Measurements from ENCODE around the gene VAMP8.
"Not testable (repeated sequence)": the region's sequence is repeated elsewhere in the genome, so short reads cannot be mapped to it uniquely, and the experiment has no call there.

Gene VAMP8

DNA sequence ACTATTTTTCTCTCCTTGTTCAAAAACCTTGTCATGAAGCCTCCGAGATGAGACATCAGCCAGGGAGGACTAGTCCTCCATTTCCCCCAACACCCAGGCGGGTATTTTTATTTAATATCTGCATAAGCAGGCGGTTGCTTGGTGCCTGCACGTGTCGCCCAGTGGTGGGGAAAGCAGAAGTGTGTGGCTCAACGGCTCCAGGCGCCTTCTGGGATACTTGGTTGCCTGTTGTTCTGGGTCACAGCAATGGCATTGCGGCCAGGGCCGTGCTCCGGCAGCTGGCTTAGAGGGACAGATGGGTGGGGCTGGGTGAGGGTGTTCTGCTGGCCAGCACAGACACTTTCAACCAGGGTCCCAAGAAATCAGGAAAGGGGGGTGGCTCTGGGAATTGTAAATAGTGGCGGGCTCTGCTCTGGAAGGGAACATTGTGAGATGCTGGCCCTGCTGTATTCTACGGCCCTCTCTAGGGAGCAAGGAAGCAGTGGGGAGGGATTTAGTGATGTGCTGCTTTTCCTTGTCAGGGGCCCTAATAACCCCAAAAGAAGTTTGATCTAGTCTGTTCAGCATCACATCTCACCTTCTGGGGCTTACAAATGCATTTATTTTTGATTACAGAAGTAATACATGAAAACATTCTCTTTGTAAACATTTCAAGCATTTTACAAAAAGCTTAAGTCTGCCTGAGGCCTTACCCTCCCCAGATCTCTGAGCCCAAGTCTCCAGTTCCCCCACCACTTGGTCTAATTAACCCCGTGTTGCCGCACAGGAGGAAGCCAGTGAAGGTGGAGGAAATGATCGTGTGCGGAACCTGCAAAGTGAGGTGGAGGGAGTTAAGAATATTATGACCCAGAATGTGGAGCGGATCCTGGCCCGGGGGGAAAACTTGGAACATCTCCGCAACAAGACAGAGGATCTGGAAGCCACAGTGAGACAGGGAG is 1.1 kb downstream of the VAMP8 start:
- in situ Hi-C loops (cut with MboI; ENCODE audit: low sequenced_read_pairs) = no loop called here

DNA sequence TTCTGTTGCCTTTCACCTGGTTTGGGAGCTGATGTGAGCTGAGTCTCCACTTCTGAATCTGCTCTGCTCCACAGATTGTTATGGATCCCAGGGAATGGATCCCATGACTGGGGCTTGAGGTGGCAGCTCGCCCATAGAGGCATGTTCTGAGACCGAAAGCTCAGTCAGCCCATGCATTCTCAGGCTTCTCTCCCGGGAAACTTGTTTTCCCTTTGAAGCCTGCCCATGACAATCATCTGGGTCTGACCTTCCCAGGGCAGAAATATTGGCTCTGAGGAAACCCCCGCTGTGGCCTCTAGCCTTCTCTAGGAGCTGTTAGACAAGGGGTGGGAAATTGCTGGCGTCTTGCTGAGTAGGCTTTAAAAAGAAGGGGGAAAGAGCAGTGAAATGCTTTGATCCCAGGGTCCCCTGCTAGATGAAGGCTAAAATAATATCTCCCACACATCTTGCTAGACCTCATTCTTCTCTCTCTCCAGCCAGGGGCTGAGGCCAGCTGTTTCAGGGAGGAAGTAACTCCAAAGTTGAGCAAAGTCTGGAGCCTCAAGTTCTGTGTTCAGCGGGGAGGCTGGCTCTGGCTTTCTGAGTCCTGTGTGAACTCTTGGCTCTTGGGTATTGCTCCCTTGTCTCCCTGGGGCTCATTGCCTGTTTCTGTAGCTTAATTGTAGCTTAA is 2.0 kb downstream of the VAMP8 start:
- in situ Hi-C loops (cut with MboI; ENCODE audit: low sequenced_read_pairs) = no loop called here

DNA sequence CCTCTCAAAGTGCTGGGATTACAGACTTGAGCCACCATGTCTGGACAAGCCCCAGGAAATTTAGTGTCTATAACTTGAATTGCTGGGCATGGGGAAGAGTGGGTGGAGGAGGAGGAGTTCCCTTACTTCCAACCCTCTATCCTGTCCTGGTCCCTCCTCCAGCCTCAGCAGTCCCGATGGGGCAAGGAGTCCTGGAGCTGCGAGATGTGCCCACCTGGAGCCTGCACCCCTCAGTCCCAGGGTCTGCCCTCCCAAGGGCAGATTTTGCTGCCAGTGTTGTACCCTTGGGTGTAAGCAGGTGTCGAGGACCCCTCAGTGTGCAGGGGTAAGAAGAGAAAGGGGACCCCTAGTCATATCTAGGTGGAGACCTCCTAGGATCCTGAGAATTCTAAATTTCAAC is 2.8 kb downstream of the VAMP8 start:
- in situ Hi-C loops (cut with MboI; ENCODE audit: low sequenced_read_pairs) = no loop called here

DNA sequence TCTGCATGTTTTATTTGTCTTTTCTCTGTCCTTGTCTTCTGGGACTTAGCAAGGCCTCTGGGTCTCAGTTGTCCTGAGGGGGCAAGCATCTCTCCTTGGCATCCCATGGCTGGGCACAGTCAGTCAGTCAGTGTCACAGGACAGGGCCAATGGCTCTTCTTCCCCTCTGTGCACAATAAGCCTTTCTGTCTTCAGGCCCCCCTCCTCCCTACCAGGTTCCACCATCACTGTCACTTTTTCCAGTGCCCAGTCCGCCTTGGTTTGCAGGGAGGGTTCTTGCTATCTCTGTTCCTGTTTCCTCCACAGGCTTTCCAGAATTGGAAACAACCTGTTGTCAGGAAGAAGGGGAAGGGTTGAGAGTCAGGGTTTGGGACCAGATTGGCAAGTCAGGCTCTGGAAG is 5.1 kb downstream of the VAMP8 start:
- in situ Hi-C loops (cut with MboI; ENCODE audit: low sequenced_read_pairs) = no loop called here

DNA sequence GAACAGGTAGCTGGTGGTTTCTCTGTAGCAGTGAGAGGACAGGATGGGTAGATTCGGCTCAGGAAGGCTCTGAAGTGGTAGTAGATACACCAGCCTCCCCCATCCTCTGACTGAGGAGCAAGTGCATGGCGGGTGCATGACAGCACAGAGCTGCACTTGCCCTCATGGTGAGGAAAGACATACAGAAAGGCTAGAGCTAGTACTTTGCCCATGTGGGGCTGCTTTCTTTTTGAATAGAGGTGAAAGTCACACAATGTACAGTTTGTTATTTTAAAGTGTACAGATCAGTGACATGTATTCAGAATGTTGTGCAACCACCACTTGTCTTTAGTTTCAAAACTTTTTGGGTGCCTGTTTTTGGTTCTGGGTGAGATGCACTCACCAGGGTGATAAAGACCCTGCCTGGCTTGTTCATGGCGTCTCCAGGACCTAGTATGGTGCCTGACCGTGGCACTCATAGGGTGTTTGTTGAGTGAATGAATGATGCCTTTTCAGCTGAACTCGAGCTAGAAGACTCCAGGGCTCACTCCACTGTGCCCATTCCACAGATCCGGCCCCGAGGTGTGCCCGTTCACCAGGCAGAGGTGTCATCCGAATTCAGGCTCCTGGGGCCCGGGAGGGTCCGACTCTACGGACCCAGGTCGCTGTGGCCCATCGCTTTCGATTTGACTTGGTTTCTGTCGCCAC is 6.4 kb downstream of the VAMP8 start:
- in situ Hi-C loops (cut with MboI; ENCODE audit: low sequenced_read_pairs) = no loop called here

DNA sequence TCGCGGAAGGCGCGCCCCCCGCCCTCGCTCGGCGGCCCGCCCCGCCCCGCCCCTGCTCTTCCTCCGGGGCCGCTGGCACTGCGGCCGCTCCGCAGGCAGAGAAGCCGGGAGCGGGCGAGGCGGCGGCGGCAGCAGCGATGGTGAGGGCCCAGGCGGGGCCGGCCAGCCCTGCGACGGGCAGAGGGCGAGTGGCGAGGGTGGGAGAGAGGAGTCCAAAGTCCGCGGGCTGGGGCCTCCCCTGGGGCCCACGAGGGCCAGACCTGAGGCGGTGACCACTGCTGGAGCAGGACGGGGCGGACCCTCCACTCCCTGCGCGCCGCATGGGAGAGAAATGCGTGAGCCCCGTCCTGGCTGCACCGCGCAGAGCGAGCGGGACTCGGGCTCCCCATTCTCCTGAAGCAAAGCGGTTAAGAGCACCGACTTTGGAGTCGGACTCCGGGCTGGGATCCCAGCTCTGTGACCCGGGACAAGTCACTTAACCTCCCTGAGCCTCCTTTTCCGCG is 7.0 kb downstream of the VAMP8 start, which contains the start of gene VAMP5:
Gene VAMP5, plus strand, starts transcription at position 78 of the 503 bp plus-strand sequence. Its CDS starts 60 bp downstream, at position 138.
- in situ Hi-C loops (cut with MboI; ENCODE audit: low sequenced_read_pairs) = no loop called here

DNA sequence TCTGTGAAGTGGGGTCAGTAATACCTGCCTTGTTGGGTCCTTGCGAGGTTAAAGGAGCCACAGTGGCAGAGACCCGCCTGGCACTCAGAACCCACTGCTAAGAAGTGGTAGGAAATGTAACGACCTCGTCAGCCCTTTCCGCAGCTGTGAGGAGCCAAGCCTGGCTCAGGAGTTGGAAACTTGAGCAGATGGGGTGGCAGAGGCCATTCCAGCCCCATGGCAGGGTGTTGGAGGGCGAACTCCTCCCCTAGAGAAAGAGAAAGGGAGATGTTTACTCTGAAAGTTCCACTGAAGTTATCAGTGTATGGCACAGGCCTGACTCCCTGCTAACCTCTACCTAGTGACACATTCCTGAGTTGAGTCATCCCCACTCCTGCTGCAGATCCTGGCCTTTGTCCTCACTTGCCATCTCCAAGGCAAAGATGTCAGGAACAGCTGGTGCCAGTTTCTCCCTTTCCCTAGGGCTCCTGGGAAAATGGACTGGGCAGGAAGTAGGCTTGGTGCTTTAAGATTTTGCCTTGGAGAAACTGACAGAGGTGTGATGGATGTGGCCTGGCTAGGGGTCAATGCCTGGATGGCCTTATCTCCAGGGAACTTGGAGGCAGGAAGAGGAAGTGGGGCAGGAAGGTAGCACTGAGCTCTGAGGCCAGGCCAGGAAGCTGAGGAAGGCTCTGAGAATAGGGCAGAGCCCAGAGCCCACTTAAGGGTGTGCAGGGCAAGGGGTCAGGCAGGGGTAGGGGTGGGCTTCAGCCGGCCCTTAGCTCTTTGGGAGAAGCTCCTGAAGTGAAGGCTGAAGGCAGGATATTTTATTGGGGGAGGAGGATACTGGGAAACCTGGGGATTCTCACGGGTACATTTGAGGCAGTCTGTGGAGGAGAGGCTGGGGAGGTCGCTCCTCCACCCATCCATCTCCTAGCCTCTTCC is 7.7 kb downstream of the VAMP8 start:
- in situ Hi-C loops (cut with MboI; ENCODE audit: low sequenced_read_pairs) = no loop called here

DNA sequence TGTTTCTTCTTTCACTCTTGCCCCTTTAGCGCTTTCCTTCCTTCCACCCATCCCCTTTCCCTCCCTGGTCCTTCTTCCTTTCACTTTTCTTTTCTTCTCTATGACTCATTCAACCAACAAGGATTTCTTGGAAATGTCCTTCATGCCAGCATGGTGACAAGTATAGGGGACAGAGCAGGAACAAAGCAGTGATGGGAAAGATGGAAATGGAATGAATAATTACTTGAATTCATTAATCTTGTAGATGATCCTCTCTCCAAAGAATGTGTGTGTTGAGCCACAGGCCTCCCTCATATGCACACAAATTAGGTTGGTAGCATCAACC is 8.4 kb downstream of the VAMP8 start:
- in situ Hi-C loops (cut with MboI; ENCODE audit: low sequenced_read_pairs) = no loop called here

DNA sequence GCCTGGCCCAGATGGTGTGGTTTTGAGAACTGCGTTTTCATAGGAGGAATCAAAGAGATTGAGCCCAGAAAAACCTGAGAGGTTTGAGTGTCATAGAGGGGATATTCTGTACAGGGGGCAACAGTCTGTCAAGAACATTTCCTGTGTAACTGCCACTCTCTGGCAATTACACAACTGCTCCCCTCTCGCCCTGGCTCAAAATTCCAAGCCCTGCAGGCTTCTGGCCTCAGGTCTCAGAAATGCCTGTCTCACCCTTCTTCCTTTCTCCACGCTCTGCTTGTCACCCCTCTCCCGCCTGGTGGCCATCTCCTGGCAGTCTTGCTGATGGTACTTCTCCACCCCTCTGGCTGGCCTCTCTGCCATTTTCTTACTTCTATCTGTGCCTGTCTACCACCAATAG is 10.8 kb downstream of the VAMP8 start:
- in situ Hi-C loops (cut with MboI; ENCODE audit: low sequenced_read_pairs) = no loop called here

DNA sequence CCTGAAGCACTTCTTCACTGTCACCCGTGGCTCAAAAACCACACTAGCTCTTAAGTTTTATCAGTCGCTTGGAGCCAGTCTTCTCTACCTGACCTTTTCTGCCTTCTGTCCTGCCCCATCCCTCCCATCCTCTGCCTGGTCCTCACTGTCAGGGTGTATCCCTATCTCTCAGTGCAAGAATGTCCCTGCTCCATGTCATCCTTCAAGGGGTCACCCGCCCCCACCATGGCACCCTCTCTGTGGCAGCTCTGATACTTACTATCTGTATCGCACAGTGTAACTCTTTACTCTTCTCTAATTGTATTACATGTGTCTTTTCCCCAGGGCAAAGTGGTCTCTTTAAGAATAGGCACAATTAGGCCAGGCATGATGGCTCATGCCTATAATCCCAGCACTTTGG is 11.3 kb downstream of the VAMP8 start:
- in situ Hi-C loops (cut with MboI; ENCODE audit: low sequenced_read_pairs) = no loop called here

DNA sequence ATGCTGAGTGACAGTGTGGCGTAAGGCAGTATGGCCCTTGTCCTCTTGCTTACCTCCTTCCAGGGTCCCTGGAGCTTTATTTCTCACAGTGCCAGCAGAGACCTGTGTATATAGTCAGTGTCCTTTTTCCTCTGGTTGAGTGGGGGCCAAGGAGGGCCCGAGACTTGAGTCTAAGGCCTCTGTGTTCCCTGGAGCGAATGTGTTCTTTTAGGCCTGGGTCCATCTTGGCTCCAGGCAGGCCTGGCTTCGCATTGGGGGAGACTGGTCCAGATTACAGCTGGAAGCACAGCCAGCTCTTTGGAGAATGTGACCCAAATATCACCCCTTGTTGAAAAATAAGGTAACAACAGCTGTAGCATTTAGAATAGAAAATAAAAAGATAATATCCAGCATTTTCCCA is 11.8 kb downstream of the VAMP8 start:
- in situ Hi-C loops (cut with MboI; ENCODE audit: low sequenced_read_pairs) = no loop called here

DNA sequence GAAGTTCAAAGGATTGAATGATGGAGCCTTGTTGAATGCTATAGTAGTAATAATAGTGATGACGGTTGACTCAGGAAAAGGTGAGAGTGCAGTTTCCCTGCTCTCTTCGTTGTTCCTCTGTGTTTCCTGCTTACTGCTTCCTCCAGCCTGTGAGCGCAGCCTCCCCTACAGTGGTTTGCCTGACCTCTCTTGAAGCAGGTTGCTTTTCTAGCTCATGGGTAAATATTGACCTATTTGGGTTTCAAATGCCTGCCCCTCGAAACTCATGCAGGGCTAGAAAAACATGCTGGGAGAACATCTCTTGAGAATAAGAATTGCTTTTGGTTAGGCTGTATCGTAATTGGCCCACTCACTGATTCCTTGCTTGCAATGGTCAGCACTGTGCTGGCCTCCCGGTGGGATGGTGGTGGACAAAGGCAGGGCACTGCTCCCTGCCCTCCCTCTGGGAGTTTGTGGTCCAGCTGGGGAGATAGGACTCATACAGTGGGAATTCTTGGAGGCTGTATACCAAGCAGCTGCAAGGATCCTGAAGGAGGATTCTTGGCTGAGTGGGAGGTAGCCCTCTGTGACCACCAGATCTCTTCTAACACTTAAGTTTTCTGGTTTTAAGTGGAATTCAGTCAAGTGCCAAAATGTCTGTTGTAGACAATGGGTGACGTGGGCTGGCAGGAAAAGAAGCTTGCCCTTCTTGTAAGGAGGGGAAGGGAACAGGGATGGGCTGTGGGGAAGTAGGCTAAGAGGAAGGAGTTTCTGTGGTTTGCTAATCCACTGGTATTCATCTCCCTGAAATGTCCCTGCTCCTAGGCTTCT is 12.8 kb downstream of the VAMP8 start:
- in situ Hi-C loops (cut with MboI; ENCODE audit: low sequenced_read_pairs) = no loop called here

DNA sequence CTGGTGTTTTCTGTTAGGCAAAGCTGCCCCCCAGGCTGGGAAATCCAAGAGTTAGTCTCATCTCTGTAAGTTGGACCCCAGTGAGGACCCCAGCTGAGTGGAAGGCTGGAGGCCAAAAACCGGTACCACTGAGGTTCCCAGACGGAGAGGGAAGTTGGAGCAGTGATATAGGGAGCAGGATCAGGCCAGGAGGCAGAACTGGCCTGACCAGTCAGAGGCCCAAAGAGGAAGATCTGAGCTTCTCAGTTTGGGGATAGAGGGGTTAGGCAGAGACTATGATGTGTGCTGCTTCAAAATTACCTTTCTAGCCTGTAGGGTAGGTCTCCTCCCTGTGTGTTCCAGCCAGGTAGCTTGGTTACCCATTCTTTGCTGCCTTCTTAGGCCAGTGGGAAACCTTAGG is 13.6 kb downstream of the VAMP8 start:
- in situ Hi-C loops (cut with MboI; ENCODE audit: low sequenced_read_pairs) = no loop called here

DNA sequence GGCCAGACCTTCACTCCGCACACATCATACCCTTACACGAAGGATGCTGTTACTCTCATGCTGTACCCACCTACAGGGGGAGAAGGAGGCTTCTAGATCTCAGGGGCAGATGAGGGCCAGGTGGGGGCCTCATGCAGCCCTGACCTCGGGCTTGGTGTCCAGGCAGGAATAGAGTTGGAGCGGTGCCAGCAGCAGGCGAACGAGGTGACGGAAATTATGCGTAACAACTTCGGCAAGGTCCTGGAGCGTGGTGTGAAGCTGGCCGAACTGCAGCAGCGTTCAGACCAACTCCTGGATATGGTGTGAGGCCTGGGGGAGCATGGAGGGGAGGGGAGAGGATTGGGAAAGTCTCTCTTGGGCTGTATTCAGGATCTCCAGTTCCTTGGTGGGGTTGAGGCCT is 14.2 kb downstream of the VAMP8 start:
- in situ Hi-C loops (cut with MboI; ENCODE audit: low sequenced_read_pairs) = no loop called here

DNA sequence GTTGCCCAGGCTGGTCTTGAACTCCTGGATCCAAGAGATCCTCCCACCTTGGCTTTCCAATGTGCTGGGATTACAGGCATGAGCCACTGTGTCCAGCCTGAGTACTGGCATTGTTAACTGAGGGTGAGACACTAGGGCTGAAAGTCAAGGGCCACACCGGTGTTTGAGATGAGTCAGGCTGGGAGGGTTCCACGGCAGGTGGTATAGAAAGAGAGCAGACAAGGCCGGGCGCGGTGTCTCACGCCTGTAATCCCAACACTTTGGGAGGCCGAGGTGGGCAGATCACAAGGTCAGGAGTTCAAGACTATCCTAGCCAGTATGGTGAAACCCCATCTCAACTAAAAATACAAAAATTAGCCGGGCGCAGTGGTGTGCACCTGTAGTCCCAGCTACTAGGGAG is 14.9 kb downstream of the VAMP8 start:
- in situ Hi-C loops (cut with MboI; ENCODE audit: low sequenced_read_pairs) = not testable (repeated sequence)

DNA sequence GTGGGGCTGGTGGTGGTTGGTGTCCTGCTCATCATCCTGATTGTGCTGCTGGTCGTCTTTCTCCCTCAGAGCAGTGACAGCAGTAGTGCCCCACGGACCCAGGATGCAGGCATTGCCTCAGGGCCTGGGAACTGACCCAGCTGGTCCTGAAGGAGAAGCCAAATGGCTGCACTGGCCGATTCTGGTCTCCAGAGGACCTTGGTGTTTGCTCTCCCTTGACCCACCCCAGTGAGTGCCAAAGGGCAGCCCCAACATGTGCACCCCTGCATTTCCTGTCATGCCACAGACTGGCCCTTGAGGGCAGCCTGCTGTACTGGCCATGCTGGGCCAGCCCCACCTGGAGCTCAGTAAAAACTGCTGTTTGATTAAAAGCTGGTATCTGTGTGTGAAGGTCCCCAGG is 15.6 kb downstream of the VAMP8 start:
- in situ Hi-C loops (cut with MboI; ENCODE audit: low sequenced_read_pairs) = no loop called here

DNA sequence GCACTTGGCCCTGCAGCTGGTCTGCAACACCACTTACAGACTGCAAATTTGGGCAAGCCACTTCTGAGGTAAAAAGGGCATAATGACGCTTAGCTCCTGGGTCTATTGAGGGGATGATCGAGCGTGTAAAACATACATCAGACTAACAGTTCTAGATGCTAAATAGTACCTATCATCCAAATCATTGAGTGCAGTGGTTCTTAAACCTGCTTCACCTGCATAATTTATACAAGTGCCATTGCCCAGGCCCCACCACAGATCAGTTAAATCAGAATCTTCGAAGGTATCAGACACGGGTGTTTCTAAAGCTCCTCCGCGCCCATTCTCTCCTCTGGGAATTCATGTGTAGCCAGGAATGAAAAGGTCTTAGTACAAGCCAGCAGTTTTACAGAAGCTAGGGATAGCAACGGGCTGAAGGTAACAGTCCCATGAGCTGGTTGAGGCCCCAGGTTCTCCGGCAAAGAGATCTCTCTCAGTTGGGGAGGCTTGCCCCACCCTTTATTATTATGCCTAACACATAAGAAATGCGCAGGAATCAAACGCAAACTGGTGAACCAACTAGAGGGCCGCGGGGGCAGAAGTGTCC is 17.4 kb downstream of the VAMP8 start:
- in situ Hi-C loops (cut with MboI; ENCODE audit: low sequenced_read_pairs) = no loop called here

DNA sequence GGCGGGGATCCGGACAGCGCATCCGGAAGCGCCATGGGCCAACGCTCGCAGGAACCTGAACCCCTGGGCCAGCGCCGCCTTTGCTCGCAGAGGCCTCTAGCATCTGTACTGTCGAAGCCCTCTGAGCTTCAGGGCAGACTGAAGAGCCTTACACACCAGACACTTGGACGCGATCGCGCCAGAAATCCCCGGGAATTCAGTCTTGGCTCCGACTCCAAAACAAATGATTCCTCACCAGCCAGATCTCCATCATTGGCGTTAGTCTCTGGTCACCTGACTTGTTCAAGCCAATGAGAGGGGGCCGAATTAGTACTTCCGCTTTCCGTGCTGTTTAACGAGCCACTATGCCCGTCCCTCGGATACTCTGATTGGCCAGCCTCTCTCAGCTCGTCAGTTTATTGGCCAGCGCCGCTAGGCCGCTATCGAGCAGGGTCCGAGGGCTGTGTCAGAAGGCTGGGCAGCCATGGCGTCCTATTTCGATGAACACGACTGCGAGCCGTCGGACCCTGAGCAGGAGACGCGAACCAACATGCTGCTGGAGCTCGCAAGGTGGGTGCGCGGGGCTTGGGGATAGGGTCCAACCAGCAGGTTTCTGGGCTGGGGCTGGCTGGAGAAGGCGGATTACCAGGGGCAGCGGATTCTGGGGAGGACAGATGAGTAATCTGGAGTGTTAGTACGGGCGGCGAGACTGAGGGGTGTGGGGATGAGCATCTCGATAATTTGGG is 18.1 kb downstream of the VAMP8 start, which contains the start of gene RNF181:
Gene RNF181, plus strand, starts transcription at position 445 of the 725 bp plus-strand sequence. Its CDS starts 19 bp downstream, at position 464.
- in situ Hi-C loops (cut with MboI; ENCODE audit: low sequenced_read_pairs) = no loop called here

DNA sequence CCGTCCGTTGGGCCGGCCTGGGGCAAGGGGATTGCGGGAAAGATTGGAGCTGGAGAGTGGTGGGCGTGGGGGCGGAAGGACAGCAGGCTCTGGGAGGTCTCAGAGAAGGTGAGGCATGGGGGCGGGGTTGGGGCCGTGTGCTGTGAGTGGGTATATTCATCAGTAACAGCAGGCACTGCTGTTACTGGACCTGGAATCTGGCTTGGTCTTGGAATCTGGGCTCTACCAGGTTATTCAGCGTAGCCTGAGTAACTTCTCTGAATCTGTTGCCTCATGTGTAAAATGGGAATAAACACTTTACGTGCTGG is 18.6 kb downstream of the VAMP8 start:
- in situ Hi-C loops (cut with MboI; ENCODE audit: low sequenced_read_pairs) = no loop called here

Measured in HL-60/S4 treated with retinoic acid at 250 ng/mL for 4 days and 3 days (cell line).